ENCODE results near the gene FAM169A. TPM values are rescaled to one million over a fixed set of nuclear protein-coding genes. Genes with fewer than 3 reads are reported as not detected.
"Not testable (repeated sequence)": the region's sequence is repeated elsewhere in the genome, so short reads cannot be mapped to it uniquely, and the experiment has no call there.

FAM169A gene
- polyA plus RNA-seq, 3 donors from 2014 or later = 2.2 to 13.8 (median 6.8) TPM

GRCh38 chr5:74888117-74888516 lies 21.9 kb upstream of the FAM169A start:
- H3K9me3 Mint-ChIP-seq = peaks cover 0 to 3% (median 0%) of the 10 kb centered on the region in 6 donors
- H3K27ac Mint-ChIP-seq = peak overlapping the region in 5 of 6 donors; percentile 42 to 82 (median 64)
- DNase-seq = no peak
- peak overlapping the region in 3 of 5 donors; percentile 30 to 44 (median 34) for H3K4me3 Mint-ChIP-seq
- peaks cover 1 to 4% (median 4%) of the 10 kb centered on the region in 3 donors for H3K27me3 Mint-ChIP-seq (ENCODE audit: low read depth in 3 of 3)
- peaks cover 30 to 52% of the 10 kb centered on the region in 2 donors for H3K4me1 Mint-ChIP-seq
- H3K36me3 Mint-ChIP-seq = peaks cover 0 to 4% (median 0%) of the 10 kb centered on the region in 3 donors

DNA sequence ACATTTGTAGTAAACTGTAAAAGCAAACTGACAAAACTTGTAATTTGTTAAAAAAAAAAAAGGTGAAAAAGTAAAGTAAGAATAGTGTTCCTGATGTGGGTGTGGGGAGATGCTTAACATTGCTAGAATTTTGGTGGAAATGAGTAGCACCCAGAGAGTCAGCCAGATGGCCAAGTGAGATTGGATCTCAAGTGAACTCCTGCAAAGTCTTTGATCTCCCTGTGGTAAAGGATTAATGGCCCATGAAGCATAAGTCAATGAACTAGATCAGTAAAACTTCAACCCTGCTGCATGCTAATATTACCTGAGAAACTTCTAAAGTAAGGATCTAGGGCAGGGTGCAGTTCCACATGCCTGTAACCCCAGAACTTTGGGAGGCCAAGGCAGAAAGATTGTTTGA lies 19.0 kb upstream of the FAM169A start:
- H3K27ac Mint-ChIP-seq = no peak overlapping the region
- H3K27me3 Mint-ChIP-seq (ENCODE audit: low read depth in 3 of 3) = peaks cover 1 to 4% (median 4%) of the 10 kb centered on the region in 3 donors
- no peaks in the 10 kb centered on the region for H3K9me3 Mint-ChIP-seq
- peaks cover 22 to 31% of the 10 kb centered on the region in 2 donors for H3K4me1 Mint-ChIP-seq
- no peak overlapping the region for H3K4me3 Mint-ChIP-seq
- no peak for DNase-seq
- H3K36me3 Mint-ChIP-seq = peaks cover 0 to 11% (median 0%) of the 10 kb centered on the region in 3 donors

DNA sequence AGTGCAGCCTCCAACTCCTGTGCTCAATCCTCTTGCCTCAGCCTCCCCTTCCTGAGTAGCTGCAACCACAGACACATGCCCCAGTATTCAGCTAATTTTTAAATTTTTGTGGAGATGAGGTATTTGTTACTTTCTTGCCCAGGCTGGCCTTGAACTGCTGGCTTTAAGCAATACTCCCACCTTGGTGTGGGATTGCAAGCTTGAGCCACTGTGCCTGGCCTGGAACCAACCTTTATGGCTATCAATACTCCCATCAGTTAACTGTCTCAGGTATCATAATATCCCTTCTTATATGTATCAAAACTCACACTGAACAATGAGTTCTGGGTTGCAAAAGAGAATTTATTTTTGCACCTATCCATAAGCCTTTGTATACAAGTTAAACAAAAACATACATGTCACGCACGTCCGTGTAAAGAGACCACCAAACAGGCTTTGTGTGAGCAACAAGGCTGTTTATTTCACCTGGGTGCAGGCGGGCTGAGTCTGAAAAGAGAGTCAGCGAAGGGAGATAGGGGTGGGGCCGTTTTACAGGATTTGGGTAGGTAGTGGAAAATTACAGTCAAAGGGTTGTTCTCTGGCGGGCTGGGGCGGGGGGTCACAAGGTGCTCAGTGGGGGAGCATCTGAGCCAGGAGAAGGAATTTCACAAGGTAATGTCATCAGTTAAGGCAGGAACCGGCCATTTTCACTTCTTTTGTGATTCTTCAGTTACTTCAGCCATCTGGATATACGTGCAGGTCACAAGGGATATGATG lies 16.4 kb upstream of the FAM169A start:
- not testable (repeated sequence) for H3K4me1 Mint-ChIP-seq; H3K9me3 Mint-ChIP-seq; H3K27ac Mint-ChIP-seq; DNase-seq; H3K27me3 Mint-ChIP-seq (ENCODE audit: low read depth in 3 of 3); H3K36me3 Mint-ChIP-seq; H3K4me3 Mint-ChIP-seq

- H3K4me3 Mint-ChIP-seq = no peak overlapping the region
- no peak for DNase-seq
- H3K4me1 Mint-ChIP-seq = no peaks in the 10 kb centered on the region
- no peaks in the 10 kb centered on the region for H3K9me3 Mint-ChIP-seq
- H3K36me3 Mint-ChIP-seq = peaks cover 0 to 7% (median 0%) of the 10 kb centered on the region in 3 donors
- H3K27me3 Mint-ChIP-seq (ENCODE audit: low read depth in 3 of 3) = peaks cover 0 to 6% (median 0%) of the 10 kb centered on the region in 3 donors
- no peak overlapping the region for H3K27ac Mint-ChIP-seq
Observed at GRCh38 chr5:74877624-74878304, 11.6 kb upstream of the FAM169A start.

GRCh38 chr5:74875994-74876791 lies 10.0 kb upstream of the FAM169A start:
- peaks cover 0 to 2% (median 0%) of the 10 kb centered on the region in 6 donors for H3K9me3 Mint-ChIP-seq
- H3K4me1 Mint-ChIP-seq = no peaks in the 10 kb centered on the region
- no peak overlapping the region for H3K27ac Mint-ChIP-seq
- no peak for DNase-seq
- no peak overlapping the region for H3K4me3 Mint-ChIP-seq
- peaks cover 0 to 6% (median 2%) of the 10 kb centered on the region in 3 donors for H3K27me3 Mint-ChIP-seq (ENCODE audit: low read depth in 3 of 3)
- H3K36me3 Mint-ChIP-seq = peaks cover 0 to 7% (median 0%) of the 10 kb centered on the region in 3 donors

GRCh38 chr5:74873525-74874249 lies 7.5 kb upstream of the FAM169A start:
- Mint-ChIP-seq H3K27me3 (ENCODE audit: low read depth in 3 of 3) (peaks cover 0 to 6% (median 2%) of the 10 kb centered on the region in 3 donors), H3K4me1 (peaks cover 0 to 6% of the 10 kb centered on the region in 2 donors), H3K27ac (no peak overlapping the region), H3K9me3 (peaks cover 0 to 2% (median 0%) of the 10 kb centered on the region in 6 donors), H3K4me3 (no peak overlapping the region), H3K36me3 (no peaks in the 10 kb centered on the region)
- DNase-seq = no peak

DNA sequence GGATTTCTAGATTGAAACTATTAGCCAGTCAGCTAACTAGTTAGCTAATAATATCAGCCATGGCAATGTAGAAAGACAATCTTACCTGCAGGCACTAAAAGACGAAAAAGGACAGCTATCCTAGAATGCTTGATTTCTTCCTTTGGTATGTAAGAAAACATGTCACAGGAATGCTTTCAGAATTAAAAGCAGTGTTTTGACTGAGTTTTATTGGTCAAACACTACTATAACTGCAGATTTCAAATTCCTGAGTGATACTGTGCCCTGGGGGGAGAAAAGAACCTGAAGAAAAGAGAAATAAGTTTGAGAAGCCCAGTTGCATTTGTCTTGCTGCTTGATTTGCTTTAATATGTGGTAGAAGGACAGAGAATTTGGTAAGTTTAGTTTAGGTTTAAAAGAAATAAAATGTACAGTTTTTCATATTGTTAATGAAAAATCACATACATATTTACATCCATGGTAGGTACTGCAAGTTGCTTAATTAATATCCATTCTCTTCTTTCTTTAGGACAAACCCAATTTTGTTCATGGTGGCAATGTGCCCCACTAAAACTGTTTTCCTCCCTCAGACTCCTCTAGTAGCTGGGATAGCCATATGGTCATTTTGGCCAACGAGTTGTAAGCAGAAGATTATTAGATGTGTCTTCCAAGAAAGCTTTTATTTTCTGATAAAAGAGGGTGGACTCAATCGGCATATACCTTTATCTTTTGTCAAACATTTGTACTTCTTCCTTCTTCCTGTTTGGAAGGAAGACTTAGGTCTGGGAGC lies 4.3 kb upstream of the FAM169A start:
- H3K27me3 Mint-ChIP-seq (ENCODE audit: low read depth in 3 of 3) = peaks cover 6 to 10% (median 8%) of the 10 kb centered on the region in 3 donors
- no peak overlapping the region for H3K27ac Mint-ChIP-seq
- no peak for DNase-seq
- peaks cover 0 to 2% (median 0%) of the 10 kb centered on the region in 6 donors for H3K9me3 Mint-ChIP-seq
- no peak overlapping the region for H3K4me3 Mint-ChIP-seq
- no peaks in the 10 kb centered on the region for H3K36me3 Mint-ChIP-seq
- peaks cover 4 to 13% of the 10 kb centered on the region in 2 donors for H3K4me1 Mint-ChIP-seq

DNA sequence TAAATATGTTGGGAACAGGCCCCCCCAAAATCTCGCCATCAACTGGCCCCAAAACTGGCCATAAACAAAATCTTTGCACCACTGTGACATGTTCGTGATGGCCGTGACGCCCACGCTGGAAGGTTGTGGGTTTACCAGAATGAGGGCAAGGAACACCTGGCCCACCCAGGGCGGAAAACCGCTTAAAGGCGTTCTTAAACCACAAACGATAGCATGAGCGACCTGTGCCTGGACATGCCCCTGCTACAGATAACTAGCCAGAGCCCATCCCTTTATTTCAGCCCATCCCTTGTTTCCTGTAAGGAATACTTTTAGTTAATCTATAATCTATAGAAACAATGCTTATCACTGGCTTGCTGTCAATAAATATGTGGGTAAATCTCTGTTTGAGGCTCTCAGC lies 3.2 kb upstream of the FAM169A start:
- H3K27ac Mint-ChIP-seq = peak overlapping the region in 1 of 6 donors; percentile 51
- H3K36me3 Mint-ChIP-seq, H3K9me3 Mint-ChIP-seq, H3K4me3 Mint-ChIP-seq, DNase-seq: not testable (repeated sequence)
- peaks cover 14 to 24% of the 10 kb centered on the region in 2 donors for H3K4me1 Mint-ChIP-seq
- peaks cover 6 to 14% (median 12%) of the 10 kb centered on the region in 3 donors for H3K27me3 Mint-ChIP-seq (ENCODE audit: low read depth in 3 of 3)

DNA sequence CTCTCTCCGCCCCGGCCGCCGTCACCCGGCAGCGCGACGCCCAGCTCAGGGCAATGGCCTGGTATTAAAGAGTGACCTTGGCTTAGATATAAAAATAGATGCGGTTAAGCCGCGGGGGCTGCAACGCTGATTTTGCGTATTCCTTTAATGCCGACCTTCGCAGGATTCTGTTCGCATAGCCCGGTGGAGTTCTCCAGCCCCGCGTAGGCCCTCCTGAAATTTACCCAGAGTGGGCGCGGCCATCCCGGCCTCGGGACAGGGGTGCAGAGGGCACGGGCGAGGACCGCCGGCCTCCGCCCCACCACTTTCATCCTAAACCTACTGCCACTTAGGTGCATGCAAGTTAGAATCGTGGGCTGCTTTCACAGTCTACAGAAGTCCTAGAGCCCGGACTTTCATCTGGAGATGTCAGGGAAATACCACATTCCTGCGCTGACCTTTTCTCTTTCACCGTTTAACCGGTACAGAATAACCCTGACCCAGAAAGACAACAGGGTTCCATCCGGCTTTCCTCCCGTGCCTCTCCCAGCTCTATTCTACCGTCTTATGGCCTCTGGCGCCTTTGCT lies 492 bp upstream of the FAM169A start:
- H3K9me3 Mint-ChIP-seq = peaks cover 0 to 2% (median 0%) of the 10 kb centered on the region in 6 donors
- H3K27ac Mint-ChIP-seq = peak overlapping the region; percentile 62 to 93 (median 82)
- H3K27me3 Mint-ChIP-seq (ENCODE audit: low read depth in 3 of 3) = peaks cover 2 to 14% (median 12%) of the 10 kb centered on the region in 3 donors
- DNase-seq = peak in 1 of 3 donors; percentile 17
- no peaks in the 10 kb centered on the region for H3K36me3 Mint-ChIP-seq
- peak overlapping the region; percentile 82 to 87 (median 85) for H3K4me3 Mint-ChIP-seq
- H3K4me1 Mint-ChIP-seq = peaks cover 25 to 51% of the 10 kb centered on the region in 2 donors

DNA sequence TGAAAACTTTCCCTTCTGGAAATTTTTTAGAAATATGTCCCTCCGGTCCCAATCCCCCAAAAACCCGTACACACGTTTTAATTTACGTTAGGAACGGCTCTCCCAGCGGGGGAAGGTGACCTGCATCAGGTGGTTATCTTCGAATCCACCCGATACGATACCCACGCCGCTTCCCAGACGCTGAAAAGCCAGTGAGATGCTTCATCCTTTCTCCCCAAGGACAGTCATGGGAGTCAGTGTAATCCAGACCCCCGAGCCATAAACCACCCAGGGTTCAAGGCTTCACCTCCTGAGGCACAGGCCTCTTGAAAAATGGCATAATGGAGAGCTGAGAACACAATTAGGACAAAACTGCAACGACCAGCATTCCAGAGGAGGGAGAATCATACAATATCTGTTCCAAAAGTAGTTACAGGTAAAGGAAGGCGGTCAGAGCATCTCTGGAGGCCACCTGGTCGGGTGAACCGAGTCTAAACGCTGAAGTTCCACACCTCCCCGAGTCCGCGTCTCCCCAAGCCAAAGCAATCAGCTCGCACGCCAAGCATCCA lies 857 bp downstream of the FAM169A start:
- Mint-ChIP-seq H3K36me3 (no peaks in the 10 kb centered on the region), H3K27ac (peak overlapping the region; percentile 82 to 95 (median 94)), H3K9me3 (no peaks in the 10 kb centered on the region), H3K27me3 (ENCODE audit: low read depth in 3 of 3) (peaks cover 2 to 16% (median 11%) of the 10 kb centered on the region in 3 donors), H3K4me3 (peak overlapping the region; percentile 91 to 97 (median 96)), H3K4me1 (peaks cover 26 to 63% of the 10 kb centered on the region in 2 donors)
- DNase-seq = no peak

DNA sequence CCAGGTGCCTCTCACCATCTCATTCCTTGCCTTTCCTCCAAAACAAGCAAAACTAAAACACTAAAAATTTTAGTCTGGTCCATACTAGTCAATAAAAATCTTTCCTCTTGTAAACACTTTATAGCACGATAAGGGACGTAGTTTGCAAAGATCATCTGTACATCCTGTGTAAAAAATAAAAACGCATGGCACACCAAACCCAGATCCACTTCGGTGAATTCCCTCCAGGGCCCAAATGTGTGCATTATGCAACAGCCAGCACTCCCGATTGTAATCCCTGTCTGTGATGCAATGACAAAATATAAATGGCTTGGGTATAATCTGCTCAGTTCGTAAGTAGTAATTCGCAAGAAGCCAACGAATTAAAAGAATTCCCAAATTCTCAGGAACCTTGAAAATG lies 1.4 kb downstream of the FAM169A start:
- Mint-ChIP-seq H3K4me1 (peaks cover 26 to 68% of the 10 kb centered on the region in 2 donors), H3K27me3 (ENCODE audit: low read depth in 3 of 3) (peaks cover 2 to 16% (median 11%) of the 10 kb centered on the region in 3 donors), H3K36me3 (no peaks in the 10 kb centered on the region), H3K9me3 (no peaks in the 10 kb centered on the region), H3K27ac (peak overlapping the region in 5 of 6 donors; percentile 89 to 95 (median 94)), H3K4me3 (peak overlapping the region; percentile 91 to 97 (median 96))
- no peak for DNase-seq

- Mint-ChIP-seq H3K9me3 (no peaks in the 10 kb centered on the region), H3K4me1 (peaks cover 26 to 67% of the 10 kb centered on the region in 2 donors), H3K27me3 (ENCODE audit: low read depth in 3 of 3) (peaks cover 2 to 16% (median 11%) of the 10 kb centered on the region in 3 donors), H3K4me3 (peak overlapping the region in 4 of 5 donors; percentile 1 to 25 (median 4)), H3K36me3 (no peaks in the 10 kb centered on the region), H3K27ac (peak overlapping the region in 4 of 6 donors; percentile 9 to 93 (median 44))
- no peak for DNase-seq
Observed at GRCh38 chr5:74863726-74864125, 2.5 kb downstream of the FAM169A start.
